HG02885 (cell line): ENCODE data around the gene CFAP74.

Source experiments
- ATAC-seq: cut with Tn5 transposase; IDR thresholded peaks from one replicate; pipeline ENCODE4 v1.9.1; 2021; ENCODE audit warnings: mild to moderate bottlenecking; ENCODE audit not compliant: unreplicated experiment, poor library complexity

Gene CFAP74

GRCh38 chr1:1957533-1957961 is 46.0 kb downstream of the CFAP74 start:
- ATAC-seq, result no peak

DNA sequence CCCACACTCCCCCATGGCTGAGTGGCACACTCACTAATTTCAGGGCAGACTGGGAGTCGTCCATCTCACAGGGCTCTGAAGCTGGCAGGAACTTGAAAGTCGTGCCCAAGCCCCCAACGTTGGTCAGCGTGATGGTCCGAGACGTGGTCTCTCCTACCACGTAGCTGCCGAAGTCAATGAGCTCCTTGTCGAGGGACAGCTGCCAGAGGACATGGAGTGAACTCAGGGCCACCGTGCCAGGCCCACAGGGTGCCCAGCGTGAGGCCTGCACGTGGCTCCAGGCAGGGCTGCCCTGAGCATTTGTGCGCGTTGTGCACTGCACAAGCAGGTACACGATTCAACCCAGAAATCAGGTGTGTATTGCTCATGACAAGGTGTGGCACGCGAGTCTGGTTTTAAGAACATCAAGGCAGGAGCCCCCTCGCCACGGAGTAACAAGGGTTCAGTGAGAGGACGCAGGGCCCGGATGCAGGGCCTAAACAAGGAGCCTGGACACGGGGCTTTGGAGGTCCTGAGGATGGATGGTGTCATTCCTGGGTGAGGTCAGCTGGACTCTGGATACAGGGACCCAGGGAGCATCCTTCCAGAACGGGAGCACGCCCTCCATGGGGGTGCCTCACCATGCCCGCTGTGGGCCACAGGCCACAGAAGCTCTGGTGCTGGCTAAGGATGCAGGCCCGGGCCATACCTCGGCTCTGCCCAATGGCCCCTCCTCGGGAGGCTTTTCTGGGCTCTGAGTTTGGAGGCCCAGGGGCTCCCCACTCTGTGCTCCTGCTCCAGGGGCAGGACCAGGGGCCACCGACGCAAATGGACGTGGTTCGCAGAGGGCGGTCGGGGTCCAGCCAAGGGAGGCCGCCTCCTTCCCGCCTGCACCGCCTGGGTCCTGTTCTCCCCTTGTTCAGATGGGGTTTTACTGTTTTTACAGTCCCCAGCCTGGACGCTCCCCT is 46.7 kb downstream of the CFAP74 start:
- no peak for ATAC-seq

GRCh38 chr1:1956101-1956500 is 47.5 kb downstream of the CFAP74 start:
- ATAC-seq, result no peak

DNA sequence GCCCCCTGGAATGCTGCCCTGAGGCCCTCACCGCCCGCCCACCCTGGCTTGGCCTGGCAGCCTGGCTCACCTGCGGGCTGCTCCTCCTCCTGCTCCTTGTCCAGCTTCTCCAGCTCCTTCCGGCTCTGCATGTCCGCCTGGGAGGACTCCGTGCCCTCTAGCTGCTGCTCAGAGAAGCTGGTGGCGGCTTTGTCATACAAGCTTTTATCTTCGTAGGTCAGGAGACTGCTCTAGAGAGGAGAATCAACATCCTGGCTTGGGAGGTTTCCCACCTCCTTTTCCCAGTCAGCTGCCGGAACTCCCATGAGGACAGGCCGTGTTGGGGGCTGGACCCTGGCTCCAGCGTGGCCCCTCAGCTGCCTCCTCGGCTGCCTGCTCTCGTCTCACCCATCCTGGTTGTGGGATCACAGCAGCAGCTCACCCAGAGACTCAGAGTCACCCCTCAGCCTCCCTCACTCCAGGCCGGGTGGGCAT is 47.9 kb downstream of the CFAP74 start:
- ATAC-seq, result no peak

GRCh38 chr1:1954831-1955441 is 48.6 kb downstream of the CFAP74 start:
- no peak for ATAC-seq

GRCh38 chr1:1954015-1954414 is 49.6 kb downstream of the CFAP74 start:
- ATAC-seq, result no peak

GRCh38 chr1:1950940-1951339 is 52.6 kb downstream of the CFAP74 start:
- ATAC-seq, result no peak

- no peak for ATAC-seq
Measured at GRCh38 chr1:1948783-1949182, 54.8 kb downstream of the CFAP74 start.

DNA sequence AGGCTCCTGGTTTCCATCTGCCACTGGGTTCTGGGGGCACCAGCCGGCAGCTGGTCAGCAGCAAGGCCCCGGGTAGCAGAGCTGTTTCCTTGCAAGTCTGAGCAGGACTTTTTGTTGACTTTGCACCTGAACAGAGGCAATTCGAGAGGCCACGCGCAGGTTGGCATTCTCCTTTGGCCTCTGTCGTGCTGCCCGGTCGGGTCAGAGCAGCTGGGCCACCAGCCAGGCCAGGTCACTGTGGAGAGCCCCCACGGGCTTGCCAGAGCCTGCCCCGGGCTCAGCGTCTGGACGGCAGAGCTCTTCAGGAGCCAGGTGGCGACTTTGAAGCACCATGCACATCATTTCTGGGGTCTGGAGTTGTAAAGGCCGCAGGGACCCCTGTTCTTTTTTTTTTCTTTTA is 56.1 kb downstream of the CFAP74 start:
- ATAC-seq, result no peak

DNA sequence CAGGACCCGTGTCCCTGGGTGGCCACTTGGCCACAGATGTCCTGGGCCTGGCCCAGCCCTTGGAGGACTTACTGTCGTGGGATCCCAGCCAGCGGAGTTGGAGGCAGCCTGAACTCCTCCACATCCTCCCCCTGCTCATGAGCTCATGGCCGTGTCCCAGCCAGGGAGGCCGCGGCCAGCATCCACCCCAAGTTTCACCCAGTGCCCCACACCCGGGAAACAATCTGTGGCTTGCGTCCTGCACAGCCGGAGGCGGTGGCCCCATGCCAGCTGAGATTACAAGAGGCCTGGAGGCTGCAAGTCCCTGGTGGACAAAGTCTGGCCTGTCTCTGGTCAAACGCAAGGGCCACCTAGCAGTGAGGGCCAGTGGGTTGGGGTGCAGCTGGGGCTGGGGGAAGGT is 57.0 kb downstream of the CFAP74 start:
- ATAC-seq, result no peak

- no peak for ATAC-seq
Measured at GRCh38 chr1:1945782-1946393, 57.7 kb downstream of the CFAP74 start.

- ATAC-seq, result no peak
Measured at GRCh38 chr1:1943834-1944570, 59.6 kb downstream of the CFAP74 start.

DNA sequence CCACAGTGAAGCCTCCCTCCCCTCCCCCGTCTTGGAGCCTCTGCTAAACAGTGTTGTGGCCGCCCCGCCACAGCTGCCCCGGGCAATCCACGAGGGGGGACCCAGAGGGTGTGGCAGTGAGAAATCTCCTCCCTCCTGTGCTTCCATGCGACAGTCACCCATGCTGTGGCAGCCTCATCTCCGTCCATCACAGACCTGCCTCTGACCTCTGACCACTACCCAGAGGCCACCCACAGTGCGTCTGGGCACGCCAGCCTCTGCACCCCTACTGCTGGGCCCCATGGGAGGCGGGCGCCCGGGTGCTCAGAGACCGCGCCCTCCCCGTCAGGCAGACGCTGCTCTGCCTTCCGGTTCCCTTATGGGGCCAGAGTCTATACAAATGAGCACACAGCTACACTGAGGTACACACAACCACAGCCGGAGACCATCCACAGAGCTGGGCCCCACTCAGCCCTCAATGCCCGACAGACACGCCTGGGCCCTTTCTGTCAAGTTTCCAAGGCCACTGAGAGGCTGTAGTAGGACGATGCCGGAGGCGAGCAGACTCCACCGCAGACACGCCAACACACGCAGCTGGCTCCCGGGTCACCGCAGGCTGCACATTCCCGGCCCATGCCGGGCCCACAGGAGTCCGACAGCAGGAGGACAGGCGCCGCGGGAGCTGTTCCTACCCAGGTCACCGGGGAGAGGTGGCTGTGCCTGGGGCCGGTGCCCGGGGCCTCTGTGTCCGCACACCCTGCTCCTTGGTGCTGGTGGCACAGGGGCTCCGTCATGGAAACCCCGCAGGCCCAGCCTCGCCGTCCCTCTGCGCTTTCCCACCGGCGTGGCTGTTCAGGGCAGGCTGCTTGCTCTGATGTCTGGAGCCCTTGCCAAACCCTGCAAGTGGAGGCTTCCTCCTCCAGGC is 60.6 kb downstream of the CFAP74 start:
- ATAC-seq, result no peak

GRCh38 chr1:1941868-1942752 is 61.5 kb downstream of the CFAP74 start:
- no peak for ATAC-seq

- no peak for ATAC-seq
Measured at GRCh38 chr1:1941211-1941841, 62.3 kb downstream of the CFAP74 start.

DNA sequence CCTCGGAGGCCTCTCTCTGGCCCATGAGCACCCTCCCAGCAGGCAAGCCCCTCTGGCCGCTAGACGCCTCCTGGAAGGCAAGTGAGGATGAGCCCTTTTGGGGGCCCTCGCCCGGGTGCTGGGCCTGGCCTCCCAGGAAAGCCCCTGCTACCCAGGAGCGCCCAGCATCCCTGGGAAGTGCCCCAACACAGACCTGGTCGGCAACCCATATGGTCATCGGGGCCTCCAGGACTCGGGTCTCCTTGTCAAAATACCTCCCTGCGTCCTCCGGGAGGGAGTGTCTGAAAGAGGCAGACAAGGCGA is 63.5 kb downstream of the CFAP74 start:
- no peak for ATAC-seq

GRCh38 chr1:1939296-1940122 is 64.1 kb downstream of the CFAP74 start:
- no peak for ATAC-seq
